SK-N-SH treated with all-trans-retinoic acid at 6 μM for 48 hours (cell line): Measurements from ENCODE around the gene ZNF831.

Source experiments
- ARNTL ChIP-seq: fragments of 450-650 bp; formaldehyde crosslinking; IDR thresholded peaks from 2 replicates; pipeline ENCODE4 v1.5.0; 2020; ENCODE audit warnings: low read depth, mild to moderate bottlenecking, moderate library complexity, borderline replicate concordance
- BACH2 ChIP-seq: fragments of 250-450 bp; sonication (Bioruptor Pico); IDR thresholded peaks from 2 replicates; pipeline ENCODE4 v1.9.0; 2021; ENCODE audit warnings: mild to moderate bottlenecking, borderline replicate concordance
- CSRNP3 ChIP-seq: fragments of 250-450 bp; sonication (Bioruptor Pico); IDR thresholded peaks from 2 replicates; pipeline ENCODE4 v1.5.1; 2021; ENCODE audit warnings: mild to moderate bottlenecking, moderate library complexity
- ESRRG ChIP-seq: fragments of 250-450 bp; sonication (Bioruptor Pico); IDR thresholded peaks from 2 replicates; pipeline ENCODE4 v1.6.1; 2021; ENCODE audit warnings: mild to moderate bottlenecking
- GLIS3 ChIP-seq: fragments of 250-450 bp; sonication (Bioruptor Pico); IDR thresholded peaks from 2 replicates; pipeline ENCODE4 v1.5.0; 2020; ENCODE audit warnings: mild to moderate bottlenecking, moderate library complexity
- OSR1 ChIP-seq: fragments of 250-450 bp; sonication (Bioruptor Pico); IDR thresholded peaks from 2 replicates; pipeline ENCODE4 v1.8.0; 2022; ENCODE audit warnings: moderate library complexity, mild to moderate bottlenecking, inconsistent platforms
- PPARA ChIP-seq: fragments of 250-450 bp; sonication (Bioruptor Pico); IDR thresholded peaks from 2 replicates; pipeline ENCODE4 v1.5.0; 2020; ENCODE audit warnings: mild to moderate bottlenecking, borderline replicate concordance
- RARB ChIP-seq: fragments of 250-450 bp; sonication (Bioruptor Pico); IDR thresholded peaks from 2 replicates; pipeline ENCODE4 v1.8.0; 2021; ENCODE audit warnings: mild to moderate bottlenecking, moderate library complexity
- TSHZ2 ChIP-seq: fragments of 250-450 bp; sonication (Bioruptor Pico); IDR thresholded peaks from 2 replicates; pipeline ENCODE4 v1.5.0; 2020; ENCODE audit warnings: mild to moderate bottlenecking, moderate library complexity
- ZFP30 ChIP-seq: fragments of 450-650 bp; formaldehyde crosslinking; IDR thresholded peaks from 2 replicates; pipeline ENCODE4 v1.5.0; 2022; ENCODE audit warnings: mild to moderate bottlenecking, moderate library complexity
- ZNF565 ChIP-seq: fragments of 450-650 bp; formaldehyde crosslinking; conservative IDR thresholded peaks from 2 replicates; pipeline ENCODE4 v1.5.0; 2020; ENCODE audit warnings: low read depth, mild to moderate bottlenecking, moderate library complexity
- ZNF70 ChIP-seq: fragments of 450-650 bp; formaldehyde crosslinking; IDR thresholded peaks from 2 replicates; pipeline ENCODE4 v1.5.0; 2020; ENCODE audit warnings: mild to moderate bottlenecking, moderate library complexity
- ZNF8 ChIP-seq: fragments of 450-650 bp; formaldehyde crosslinking; IDR thresholded peaks from 2 replicates; pipeline ENCODE4 v1.5.0; 2020; ENCODE audit warnings: mild to moderate bottlenecking, moderate library complexity
- TF ChIP-seq, protein P1 (sequence below): fragments of 250-450 bp; sonication (Bioruptor Pico); IDR thresholded peaks from 2 replicates; pipeline ENCODE4 v1.8.0; 2020; ENCODE audit warnings: mild to moderate bottlenecking, moderate library complexity, borderline replicate concordance

GRCh38 chr20:59242714-59243626 lies 79.3 kb downstream of the ZNF831 start:
- no peak for TF ChIP-seq BACH2
- TF ChIP-seq ZFP30 (CRISPR knock-in tag), result no peak
- TF ChIP-seq ESRRG, result no peak
- no peak for TF ChIP-seq ZNF565 (CRISPR knock-in tag)
- TF ChIP-seq TSHZ2, result no peak
- no peak for TF ChIP-seq ZNF8 (CRISPR knock-in tag)
- TF ChIP-seq PPARA (CRISPR knock-in tag), result no peak
- TF ChIP-seq RARB, result no peak
- TF ChIP-seq ZNF70 (CRISPR knock-in tag), result no peak
- no peak for TF ChIP-seq GLIS3 (CRISPR knock-in tag)
- TF ChIP-seq OSR1, result no peak
- TF ChIP-seq CSRNP3, result no peak
- TF ChIP-seq ARNTL (CRISPR knock-in tag), result no peak
- TF ChIP-seq, protein P1, sequence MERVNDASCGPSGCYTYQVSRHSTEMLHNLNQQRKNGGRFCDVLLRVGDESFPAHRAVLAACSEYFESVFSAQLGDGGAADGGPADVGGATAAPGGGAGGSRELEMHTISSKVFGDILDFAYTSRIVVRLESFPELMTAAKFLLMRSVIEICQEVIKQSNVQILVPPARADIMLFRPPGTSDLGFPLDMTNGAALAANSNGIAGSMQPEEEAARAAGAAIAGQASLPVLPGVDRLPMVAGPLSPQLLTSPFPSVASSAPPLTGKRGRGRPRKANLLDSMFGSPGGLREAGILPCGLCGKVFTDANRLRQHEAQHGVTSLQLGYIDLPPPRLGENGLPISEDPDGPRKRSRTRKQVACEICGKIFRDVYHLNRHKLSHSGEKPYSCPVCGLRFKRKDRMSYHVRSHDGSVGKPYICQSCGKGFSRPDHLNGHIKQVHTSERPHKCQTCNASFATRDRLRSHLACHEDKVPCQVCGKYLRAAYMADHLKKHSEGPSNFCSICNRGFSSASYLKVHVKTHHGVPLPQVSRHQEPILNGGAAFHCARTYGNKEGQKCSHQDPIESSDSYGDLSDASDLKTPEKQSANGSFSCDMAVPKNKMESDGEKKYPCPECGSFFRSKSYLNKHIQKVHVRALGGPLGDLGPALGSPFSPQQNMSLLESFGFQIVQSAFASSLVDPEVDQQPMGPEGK, result no peak
